ENCODE data around the gene CDC42BPA. TPM values are rescaled to one million over a fixed set of nuclear protein-coding genes. Genes with fewer than 3 reads are reported as not detected.

The CDC42BPA gene
- total RNA-seq, 1 experiment from 2014 or later: 25.2 TPM

DNA sequence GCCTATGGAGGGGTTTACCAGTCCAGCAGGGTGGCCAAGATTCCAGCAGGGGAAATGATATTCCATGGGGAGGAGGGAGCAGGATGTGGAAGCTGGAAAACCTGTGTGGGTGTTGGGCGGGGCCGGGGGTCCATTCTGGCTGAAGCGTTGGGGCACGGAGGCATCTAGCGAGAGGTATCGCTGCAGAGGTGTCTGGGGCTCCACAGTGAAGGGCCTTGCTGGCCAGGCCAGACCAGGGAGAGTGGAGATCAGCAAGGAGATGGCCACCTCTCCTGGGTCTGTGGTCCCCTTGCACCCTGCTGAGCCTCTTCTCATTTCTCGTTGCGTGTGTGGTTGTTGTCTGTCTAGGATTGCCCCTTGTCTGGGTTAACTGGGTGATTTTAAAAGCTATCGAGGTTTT is 372.0 kb downstream of the CDC42BPA start:
- TF ChIP-seq IRF2 (CRISPR knock-in tag; IDR thresholded peaks at IDR 0.05; ENCODE audit: borderline replicate concordance, low read depth): no peak
- no peak for TF ChIP-seq TP53 (CRISPR knock-in tag; IDR thresholded peaks at IDR 0.05)
- TF ChIP-seq NFE2L1 (CRISPR knock-in tag; IDR thresholded peaks at IDR 0.05): no peak
- no peak for TF ChIP-seq ZNF263 (CRISPR knock-in tag; IDR thresholded peaks at IDR 0.05; ENCODE audit: low read depth)
- TF ChIP-seq ZNF317 (CRISPR knock-in tag; IDR thresholded peaks at IDR 0.05; ENCODE audit: borderline replicate concordance, low read depth): no peak
- no peak for TF ChIP-seq E2F5 (CRISPR knock-in tag; IDR thresholded peaks at IDR 0.05)
- POLR2A ChIA-PET: no interaction called here
- Mint-ChIP-seq H3K27me3 (ENCODE audit: low read depth) (no peaks in the 10 kb centered on the region; the same call in 1 of the 2 replicates), H3K27ac (peak overlapping the region; percentile 42; the same call in 1 of the 2 replicates), H3K9me3 (peaks cover 8% of the 10 kb centered on the region), H3K4me1 (peaks cover 47% of the 10 kb centered on the region), H3K4me3 (no peak overlapping the region), H3K36me3 (peaks cover 4% of the 10 kb centered on the region)
- DNase-seq (ENCODE audit: low spot score): no peak
- CTCF ChIA-PET: no interaction called here
- ATAC-seq: no peak

GRCh38 chr1:226945858-226946245 is 372.4 kb downstream of the CDC42BPA start:
- TF ChIP-seq ATF3 (CRISPR knock-in tag; conservative IDR thresholded peaks at IDR 0.05) (no peak), JUN (CRISPR knock-in tag; IDR thresholded peaks at IDR 0.05) (no peak), NR2C2 (CRISPR knock-in tag; IDR thresholded peaks at IDR 0.05) (no peak), ZNF317 (CRISPR knock-in tag; IDR thresholded peaks at IDR 0.05; ENCODE audit: borderline replicate concordance, low read depth) (no peak), ZNF671 (CRISPR knock-in tag; IDR thresholded peaks at IDR 0.05) (no peak), SP1 (CRISPR knock-in tag; conservative IDR thresholded peaks at IDR 0.05) (no peak), ATF2 (CRISPR knock-in tag; IDR thresholded peaks at IDR 0.05; ENCODE audit: borderline replicate concordance, low read depth) (no peak), NFATC4 (CRISPR knock-in tag; IDR thresholded peaks at IDR 0.05) (no peak), GRHL2 (CRISPR knock-in tag; IDR thresholded peaks at IDR 0.05; ENCODE audit: insufficient replicate concordance, severe bottlenecking) (no peak), NR3C1 (CRISPR knock-in tag; conservative IDR thresholded peaks at IDR 0.05; ENCODE audit: low read depth) (no peak), ZMAT4 (CRISPR knock-in tag; IDR thresholded peaks at IDR 0.05) (no peak), ZNF423 (CRISPR knock-in tag; IDR thresholded peaks at IDR 0.05) (no peak), E2F4 (CRISPR knock-in tag; IDR thresholded peaks at IDR 0.05; ENCODE audit: borderline replicate concordance, low read depth) (no peak), NFE2L1 (CRISPR knock-in tag; IDR thresholded peaks at IDR 0.05) (no peak), KAT7 (CRISPR knock-in tag; IDR thresholded peaks at IDR 0.05; ENCODE audit: borderline replicate concordance) (no peak), EMX1 (CRISPR knock-in tag; IDR thresholded peaks at IDR 0.05) (no peak), HMGA2 (CRISPR knock-in tag; IDR thresholded peaks at IDR 0.05) (no peak), E2F5 (CRISPR knock-in tag; IDR thresholded peaks at IDR 0.05) (no peak), ZNF219 (CRISPR knock-in tag; IDR thresholded peaks at IDR 0.05; ENCODE audit: borderline replicate concordance) (no peak)
- TF ChIP-seq, protein P1, sequence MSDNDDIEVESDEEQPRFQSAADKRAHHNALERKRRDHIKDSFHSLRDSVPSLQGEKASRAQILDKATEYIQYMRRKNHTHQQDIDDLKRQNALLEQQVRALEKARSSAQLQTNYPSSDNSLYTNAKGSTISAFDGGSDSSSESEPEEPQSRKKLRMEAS (CRISPR knock-in tag; IDR thresholded peaks at IDR 0.05): no peak
- no peak for ATAC-seq
- CTCF ChIA-PET: no interaction called here
- peaks cover 4% of the 10 kb centered on the region for H3K27me3 Mint-ChIP-seq (ENCODE audit: low read depth)
- DNase-seq (ENCODE audit: low spot score): no peak
- POLR2A ChIA-PET: no interaction called here
- H3K27ac Mint-ChIP-seq: peak overlapping the region; percentile 42; the same call in 1 of the 2 replicates
- peaks cover 8% of the 10 kb centered on the region for H3K9me3 Mint-ChIP-seq
- H3K4me1 Mint-ChIP-seq: peaks cover 49% of the 10 kb centered on the region
- H3K4me3 Mint-ChIP-seq: no peak overlapping the region
- peaks cover 4% of the 10 kb centered on the region for H3K36me3 Mint-ChIP-seq
